ENCODE measurements around the gene PDLIM5.
"Not testable (repeated sequence)": the region's sequence is repeated elsewhere in the genome, so short reads cannot be mapped to it uniquely, and the experiment has no call there.

The PDLIM5 gene

DNA sequence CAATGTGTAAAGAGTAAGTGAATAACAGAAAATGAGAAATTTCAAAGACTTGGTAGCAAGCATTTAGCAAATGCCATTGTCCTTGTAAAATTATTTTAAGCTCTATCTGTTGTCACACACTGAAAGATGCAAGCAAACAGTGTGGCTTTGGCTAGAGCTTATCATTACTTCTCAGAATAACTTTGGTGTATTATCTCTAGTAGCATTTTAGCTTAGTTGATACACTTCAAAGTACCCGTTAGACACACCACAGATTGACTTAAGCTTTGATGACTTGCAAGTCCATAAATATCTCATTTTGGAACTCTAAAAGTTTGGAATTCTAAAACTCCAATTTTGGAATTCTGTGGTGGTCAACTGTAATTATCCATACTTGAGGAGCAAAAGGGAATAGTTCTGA is 98.6 kb downstream of the PDLIM5 start:
- Histone ChIP-seq H3K27ac (ENCODE audit: poor library complexity, severe bottlenecking) (no peak overlapping the region), H3K36me3 (ENCODE audit: low read depth) (peaks cover 46% of the 10 kb centered on the region), H3K4me1 (ENCODE audit: insufficient read depth, poor library complexity, severe bottlenecking) (peaks cover 43% of the 10 kb centered on the region), H3K27me3 (ENCODE audit: insufficient read depth, poor library complexity, severe bottlenecking) (no peaks in the 10 kb centered on the region), H3K4me3 (ENCODE audit: severe bottlenecking) (no peak overlapping the region), H3K9me3 (ENCODE audit: severe bottlenecking) (no peaks in the 10 kb centered on the region)
- ATAC-seq (ENCODE audit: low read depth) = no peak
- TF ChIP-seq, protein P1, sequence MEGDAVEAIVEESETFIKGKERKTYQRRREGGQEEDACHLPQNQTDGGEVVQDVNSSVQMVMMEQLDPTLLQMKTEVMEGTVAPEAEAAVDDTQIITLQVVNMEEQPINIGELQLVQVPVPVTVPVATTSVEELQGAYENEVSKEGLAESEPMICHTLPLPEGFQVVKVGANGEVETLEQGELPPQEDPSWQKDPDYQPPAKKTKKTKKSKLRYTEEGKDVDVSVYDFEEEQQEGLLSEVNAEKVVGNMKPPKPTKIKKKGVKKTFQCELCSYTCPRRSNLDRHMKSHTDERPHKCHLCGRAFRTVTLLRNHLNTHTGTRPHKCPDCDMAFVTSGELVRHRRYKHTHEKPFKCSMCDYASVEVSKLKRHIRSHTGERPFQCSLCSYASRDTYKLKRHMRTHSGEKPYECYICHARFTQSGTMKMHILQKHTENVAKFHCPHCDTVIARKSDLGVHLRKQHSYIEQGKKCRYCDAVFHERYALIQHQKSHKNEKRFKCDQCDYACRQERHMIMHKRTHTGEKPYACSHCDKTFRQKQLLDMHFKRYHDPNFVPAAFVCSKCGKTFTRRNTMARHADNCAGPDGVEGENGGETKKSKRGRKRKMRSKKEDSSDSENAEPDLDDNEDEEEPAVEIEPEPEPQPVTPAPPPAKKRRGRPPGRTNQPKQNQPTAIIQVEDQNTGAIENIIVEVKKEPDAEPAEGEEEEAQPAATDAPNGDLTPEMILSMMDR (IDR thresholded peaks at IDR 0.05; ENCODE audit: poor library complexity, severe bottlenecking) = no peak
- DNase-seq (ENCODE audit: low spot score) = no peak

DNA sequence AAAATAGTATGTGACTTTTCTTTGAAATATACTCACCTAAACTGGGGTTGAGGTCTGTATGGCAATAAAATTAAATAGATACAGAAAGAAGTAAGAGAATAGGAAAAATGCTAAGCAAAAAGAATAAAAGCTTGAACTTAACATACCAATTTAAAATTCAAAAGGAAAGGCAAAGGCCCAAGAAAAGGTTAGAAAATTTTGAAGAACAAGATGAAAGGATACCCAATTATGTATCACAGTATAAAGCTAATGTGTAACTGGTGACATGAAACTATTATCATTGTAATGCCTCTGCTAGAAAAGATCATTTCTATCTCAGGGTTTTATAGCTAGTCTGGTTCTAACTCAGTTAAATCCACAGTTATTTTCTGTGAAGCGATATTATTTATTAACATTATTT is 99.1 kb downstream of the PDLIM5 start:
- ATAC-seq (ENCODE audit: low read depth) (no peak), DNase-seq (ENCODE audit: low spot score) (no peak)
- peaks cover 38% of the 10 kb centered on the region for H3K4me1 ChIP-seq (ENCODE audit: insufficient read depth, poor library complexity, severe bottlenecking)
- H3K27ac ChIP-seq (ENCODE audit: poor library complexity, severe bottlenecking) = no peak overlapping the region
- TF ChIP-seq, protein P1 (IDR thresholded peaks at IDR 0.05; ENCODE audit: poor library complexity, severe bottlenecking) = no peak
- H3K27me3 ChIP-seq (ENCODE audit: insufficient read depth, poor library complexity, severe bottlenecking) = no peaks in the 10 kb centered on the region
- H3K9me3 ChIP-seq (ENCODE audit: severe bottlenecking) = no peaks in the 10 kb centered on the region
- H3K4me3 ChIP-seq (ENCODE audit: severe bottlenecking) = no peak overlapping the region
- H3K36me3 ChIP-seq (ENCODE audit: low read depth) = peaks cover 46% of the 10 kb centered on the region

DNA sequence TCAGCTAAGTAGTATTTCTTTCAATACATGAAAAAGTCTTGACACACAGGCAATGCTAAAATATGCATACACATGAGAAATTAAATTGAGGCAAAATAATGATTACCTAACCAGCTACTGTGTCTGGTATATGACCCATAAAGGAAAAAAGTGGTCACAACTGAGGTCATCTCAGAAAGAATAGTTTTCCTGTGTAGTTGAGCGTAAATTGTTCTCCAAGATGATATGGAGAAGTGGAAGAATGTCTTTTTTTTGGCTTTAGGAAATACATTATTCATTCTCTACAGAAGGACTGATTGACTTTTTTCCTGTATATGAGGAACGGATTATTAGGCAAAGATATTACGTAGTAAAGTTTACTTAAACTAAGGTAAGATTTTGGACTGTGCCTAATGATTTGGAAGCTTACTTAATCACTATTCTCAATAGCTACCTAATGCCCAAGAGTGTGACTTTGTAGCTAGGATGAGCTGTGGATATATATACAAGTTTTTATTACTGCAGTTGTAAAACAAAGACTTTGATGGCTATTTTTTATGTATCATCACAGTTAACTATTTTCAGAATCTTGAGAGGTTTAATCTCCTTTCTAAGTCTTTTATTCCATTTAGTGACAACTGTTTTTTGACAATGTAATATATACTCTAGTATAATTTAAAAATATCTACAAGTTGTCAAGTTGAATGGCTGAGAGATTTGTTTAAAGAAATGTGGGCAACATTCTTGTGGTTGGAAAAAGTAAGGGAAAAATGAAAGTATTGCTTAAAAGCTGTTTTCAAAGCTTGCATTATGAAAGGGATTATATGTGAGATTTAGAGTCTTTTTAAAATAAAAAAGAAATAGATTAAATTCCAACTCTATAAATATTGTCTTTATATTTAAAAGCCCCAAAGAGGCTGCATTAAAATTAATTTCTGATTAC is 100.2 kb downstream of the PDLIM5 start:
- peaks cover 46% of the 10 kb centered on the region for H3K36me3 ChIP-seq (ENCODE audit: low read depth)
- H3K27me3 ChIP-seq (ENCODE audit: insufficient read depth, poor library complexity, severe bottlenecking) = no peaks in the 10 kb centered on the region
- DNase-seq (ENCODE audit: low spot score) = no peak
- H3K4me3 ChIP-seq (ENCODE audit: severe bottlenecking) = no peak overlapping the region
- ATAC-seq (ENCODE audit: low read depth) = no peak
- no peaks in the 10 kb centered on the region for H3K9me3 ChIP-seq (ENCODE audit: severe bottlenecking)
- H3K4me1 ChIP-seq (ENCODE audit: insufficient read depth, poor library complexity, severe bottlenecking) = peaks cover 31% of the 10 kb centered on the region
- no peak overlapping the region for H3K27ac ChIP-seq (ENCODE audit: poor library complexity, severe bottlenecking)
- TF ChIP-seq, protein P1 (IDR thresholded peaks at IDR 0.05; ENCODE audit: poor library complexity, severe bottlenecking) = no peak

DNA sequence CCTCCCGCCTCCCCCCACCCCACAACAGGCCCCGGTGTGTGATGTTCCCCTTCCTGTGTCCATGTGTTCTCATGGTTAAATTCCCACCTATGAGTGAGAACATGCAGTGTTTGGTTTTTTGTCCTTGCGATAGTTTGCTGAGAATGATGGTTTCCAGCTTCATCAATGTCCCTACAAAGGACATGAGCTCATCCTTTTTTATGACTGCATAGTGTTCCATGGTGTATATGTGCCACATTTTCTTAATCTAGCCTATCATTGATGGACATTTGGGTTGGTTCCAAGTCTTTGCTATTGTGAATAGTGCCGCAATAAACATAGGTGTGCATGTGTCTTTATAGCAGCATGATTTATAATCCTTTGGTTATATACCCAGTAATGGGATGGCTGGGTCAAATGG is 104.3 kb downstream of the PDLIM5 start:
- not testable (repeated sequence) for H3K4me3 ChIP-seq (ENCODE audit: severe bottlenecking); H3K27me3 ChIP-seq (ENCODE audit: insufficient read depth, poor library complexity, severe bottlenecking); H3K27ac ChIP-seq (ENCODE audit: poor library complexity, severe bottlenecking); DNase-seq (ENCODE audit: low spot score); H3K9me3 ChIP-seq (ENCODE audit: severe bottlenecking); ATAC-seq (ENCODE audit: low read depth)
- H3K4me1 ChIP-seq (ENCODE audit: insufficient read depth, poor library complexity, severe bottlenecking) = peaks cover 37% of the 10 kb centered on the region
- H3K36me3 ChIP-seq (ENCODE audit: low read depth) = peaks cover 21% of the 10 kb centered on the region

DNA sequence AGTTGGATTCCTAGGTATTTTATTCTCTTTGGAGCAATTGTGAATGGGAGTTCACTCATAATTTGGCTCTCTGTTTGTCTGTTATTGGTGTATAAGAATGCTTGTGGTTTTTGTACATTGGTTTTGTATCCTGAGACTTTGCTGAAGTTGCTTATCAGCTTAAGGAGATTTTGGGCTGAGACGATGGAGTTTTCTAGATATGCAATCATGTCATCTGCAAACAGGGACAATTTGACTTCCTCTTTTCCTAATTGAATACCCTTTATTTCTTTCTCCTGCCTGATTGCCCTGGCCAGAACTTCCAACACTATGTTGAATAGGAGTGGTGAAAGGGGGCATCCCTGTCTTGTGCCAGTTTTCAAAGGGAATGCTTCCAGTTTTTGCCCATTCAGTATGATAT is 105.9 kb downstream of the PDLIM5 start:
- not testable (repeated sequence) for H3K4me3 ChIP-seq (ENCODE audit: severe bottlenecking); ATAC-seq (ENCODE audit: low read depth); DNase-seq (ENCODE audit: low spot score)

More for the DNA sequence above, 105.9 kb downstream of the PDLIM5 start:
- not testable (repeated sequence) for H3K36me3 ChIP-seq (ENCODE audit: low read depth); H3K9me3 ChIP-seq (ENCODE audit: severe bottlenecking); H3K27me3 ChIP-seq (ENCODE audit: insufficient read depth, poor library complexity, severe bottlenecking)
- Histone ChIP-seq H3K4me1 (ENCODE audit: insufficient read depth, poor library complexity, severe bottlenecking) (peaks cover 46% of the 10 kb centered on the region), H3K27ac (ENCODE audit: poor library complexity, severe bottlenecking) (peak overlapping the region; percentile 65)
